ENCODE data around the gene HIVEP3. TPM values are rescaled to one million over a fixed set of nuclear protein-coding genes. Genes with fewer than 3 reads are reported as not detected.

The HIVEP3 gene
- total RNA-seq, 1 donor from 2014 or later = 3.6 TPM

DNA sequence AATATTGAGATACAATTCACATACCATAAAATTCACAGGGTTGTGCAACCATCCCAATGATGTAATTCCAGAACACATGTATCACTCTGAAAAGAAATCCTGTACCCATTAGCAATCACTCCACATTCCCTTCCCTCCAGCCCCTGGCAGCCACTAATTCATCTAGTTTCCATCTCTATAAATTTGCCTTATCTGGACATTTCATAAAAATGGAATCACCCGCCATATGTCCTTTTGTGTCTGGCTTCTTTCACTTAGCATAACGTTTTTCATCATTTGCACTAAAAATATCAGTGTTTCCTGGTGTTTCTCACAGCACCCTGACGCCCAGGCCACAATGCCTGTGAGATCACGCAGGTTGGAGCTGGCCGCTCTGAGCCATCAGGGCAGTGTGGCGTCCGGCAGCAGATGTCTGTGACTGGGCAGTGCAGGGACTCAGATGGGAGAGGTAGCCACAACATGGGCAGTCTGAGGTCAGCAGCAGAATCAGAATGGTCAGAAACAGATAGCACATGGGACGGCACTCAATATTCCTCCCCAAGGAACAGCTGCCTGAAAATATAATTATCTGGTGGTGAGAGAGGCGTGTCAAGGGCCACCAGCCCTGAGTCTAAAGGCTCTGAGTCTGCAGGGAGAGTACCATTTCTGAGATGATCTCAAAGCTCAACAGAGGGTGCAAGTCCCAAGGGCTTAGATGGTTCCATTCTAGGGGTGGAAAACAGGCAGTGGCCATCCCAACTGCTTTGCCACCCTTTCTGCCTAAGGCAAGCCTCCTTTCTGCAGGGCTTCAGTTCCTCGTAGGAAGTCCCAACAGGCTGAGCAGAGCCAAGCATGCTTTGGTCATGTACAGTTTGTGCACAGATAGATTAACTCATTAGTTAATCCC lies 304.8 kb downstream of the HIVEP3 start:
- TF ChIP-seq, protein P1, sequence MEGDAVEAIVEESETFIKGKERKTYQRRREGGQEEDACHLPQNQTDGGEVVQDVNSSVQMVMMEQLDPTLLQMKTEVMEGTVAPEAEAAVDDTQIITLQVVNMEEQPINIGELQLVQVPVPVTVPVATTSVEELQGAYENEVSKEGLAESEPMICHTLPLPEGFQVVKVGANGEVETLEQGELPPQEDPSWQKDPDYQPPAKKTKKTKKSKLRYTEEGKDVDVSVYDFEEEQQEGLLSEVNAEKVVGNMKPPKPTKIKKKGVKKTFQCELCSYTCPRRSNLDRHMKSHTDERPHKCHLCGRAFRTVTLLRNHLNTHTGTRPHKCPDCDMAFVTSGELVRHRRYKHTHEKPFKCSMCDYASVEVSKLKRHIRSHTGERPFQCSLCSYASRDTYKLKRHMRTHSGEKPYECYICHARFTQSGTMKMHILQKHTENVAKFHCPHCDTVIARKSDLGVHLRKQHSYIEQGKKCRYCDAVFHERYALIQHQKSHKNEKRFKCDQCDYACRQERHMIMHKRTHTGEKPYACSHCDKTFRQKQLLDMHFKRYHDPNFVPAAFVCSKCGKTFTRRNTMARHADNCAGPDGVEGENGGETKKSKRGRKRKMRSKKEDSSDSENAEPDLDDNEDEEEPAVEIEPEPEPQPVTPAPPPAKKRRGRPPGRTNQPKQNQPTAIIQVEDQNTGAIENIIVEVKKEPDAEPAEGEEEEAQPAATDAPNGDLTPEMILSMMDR (IDR thresholded peaks at IDR 0.05) = no peak
- Mint-ChIP-seq H3K36me3 (ENCODE audit: low read depth) (peaks cover 1% of the 10 kb centered on the region), H3K4me3 (ENCODE audit: unreplicated experiment) (no peak overlapping the region), H3K4me1 (ENCODE audit: low read depth) (peaks cover 8% of the 10 kb centered on the region), H3K27ac (ENCODE audit: unreplicated experiment) (no peak overlapping the region), H3K27me3 (ENCODE audit: low read depth) (no peaks in the 10 kb centered on the region), H3K9me3 (ENCODE audit: low read depth) (no peaks in the 10 kb centered on the region)
- DNase-seq (ENCODE audit: low spot score) = no peak

DNA sequence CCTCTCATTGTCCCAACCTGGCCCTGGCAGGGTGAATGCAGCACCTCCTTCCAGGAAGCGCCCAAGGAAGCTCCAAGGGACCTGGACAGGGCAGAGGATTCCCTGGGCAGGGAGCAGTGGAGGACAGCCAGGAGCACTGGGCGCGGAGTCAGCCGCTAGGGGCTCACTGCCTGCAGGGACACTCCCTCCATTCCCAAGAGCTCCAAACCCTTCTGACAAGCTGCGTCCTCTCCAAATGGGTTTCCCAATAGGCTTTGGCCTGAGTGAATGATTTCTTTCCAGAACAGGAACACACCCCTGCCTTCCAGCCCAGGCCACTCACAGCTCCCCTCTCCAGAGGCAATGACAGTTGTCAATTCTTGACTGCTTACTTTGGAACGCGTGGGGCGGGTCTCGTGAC lies 305.8 kb downstream of the HIVEP3 start:
- TF ChIP-seq, protein P1 (IDR thresholded peaks at IDR 0.05) = no peak
- no peak overlapping the region for H3K27ac Mint-ChIP-seq (ENCODE audit: unreplicated experiment)
- peaks cover 17% of the 10 kb centered on the region for H3K4me1 Mint-ChIP-seq (ENCODE audit: low read depth)
- H3K9me3 Mint-ChIP-seq (ENCODE audit: low read depth) = no peaks in the 10 kb centered on the region
- peaks cover 1% of the 10 kb centered on the region for H3K36me3 Mint-ChIP-seq (ENCODE audit: low read depth)
- no peak for DNase-seq (ENCODE audit: low spot score)
- H3K4me3 Mint-ChIP-seq (ENCODE audit: unreplicated experiment) = no peak overlapping the region
- H3K27me3 Mint-ChIP-seq (ENCODE audit: low read depth) = no peaks in the 10 kb centered on the region

DNA sequence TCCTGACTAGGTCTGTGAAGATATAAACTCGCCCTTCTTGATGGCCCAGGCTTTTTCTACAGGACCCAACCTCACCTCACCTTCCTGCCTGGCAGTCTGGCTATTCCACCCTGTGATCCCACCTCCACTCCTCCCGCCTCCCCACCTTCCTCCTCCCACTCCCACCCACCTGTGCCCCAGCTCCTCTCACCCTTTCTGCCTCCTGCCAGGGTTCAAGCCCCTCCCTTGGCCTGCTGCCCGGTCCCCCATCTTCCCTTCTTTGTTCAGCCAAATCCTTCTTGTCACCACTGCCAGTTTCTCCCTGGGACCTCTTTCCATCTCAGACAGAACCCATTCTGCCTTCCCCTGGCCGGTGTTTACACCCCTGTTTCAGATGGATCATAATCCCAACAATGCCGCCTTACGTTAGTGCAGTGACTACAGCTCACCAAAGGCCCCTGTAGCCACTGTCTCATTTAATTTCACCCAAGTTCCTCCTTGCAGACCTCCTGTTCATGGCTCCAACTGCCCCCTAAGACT lies 306.7 kb downstream of the HIVEP3 start:
- no peak for DNase-seq (ENCODE audit: low spot score)
- Mint-ChIP-seq H3K36me3 (ENCODE audit: low read depth) (peaks cover 1% of the 10 kb centered on the region), H3K4me1 (ENCODE audit: low read depth) (peaks cover 19% of the 10 kb centered on the region), H3K27ac (ENCODE audit: unreplicated experiment) (no peak overlapping the region), H3K4me3 (ENCODE audit: unreplicated experiment) (no peak overlapping the region), H3K9me3 (ENCODE audit: low read depth) (no peaks in the 10 kb centered on the region), H3K27me3 (ENCODE audit: low read depth) (no peaks in the 10 kb centered on the region)
- TF ChIP-seq, protein P1 (IDR thresholded peaks at IDR 0.05) = no peak

DNA sequence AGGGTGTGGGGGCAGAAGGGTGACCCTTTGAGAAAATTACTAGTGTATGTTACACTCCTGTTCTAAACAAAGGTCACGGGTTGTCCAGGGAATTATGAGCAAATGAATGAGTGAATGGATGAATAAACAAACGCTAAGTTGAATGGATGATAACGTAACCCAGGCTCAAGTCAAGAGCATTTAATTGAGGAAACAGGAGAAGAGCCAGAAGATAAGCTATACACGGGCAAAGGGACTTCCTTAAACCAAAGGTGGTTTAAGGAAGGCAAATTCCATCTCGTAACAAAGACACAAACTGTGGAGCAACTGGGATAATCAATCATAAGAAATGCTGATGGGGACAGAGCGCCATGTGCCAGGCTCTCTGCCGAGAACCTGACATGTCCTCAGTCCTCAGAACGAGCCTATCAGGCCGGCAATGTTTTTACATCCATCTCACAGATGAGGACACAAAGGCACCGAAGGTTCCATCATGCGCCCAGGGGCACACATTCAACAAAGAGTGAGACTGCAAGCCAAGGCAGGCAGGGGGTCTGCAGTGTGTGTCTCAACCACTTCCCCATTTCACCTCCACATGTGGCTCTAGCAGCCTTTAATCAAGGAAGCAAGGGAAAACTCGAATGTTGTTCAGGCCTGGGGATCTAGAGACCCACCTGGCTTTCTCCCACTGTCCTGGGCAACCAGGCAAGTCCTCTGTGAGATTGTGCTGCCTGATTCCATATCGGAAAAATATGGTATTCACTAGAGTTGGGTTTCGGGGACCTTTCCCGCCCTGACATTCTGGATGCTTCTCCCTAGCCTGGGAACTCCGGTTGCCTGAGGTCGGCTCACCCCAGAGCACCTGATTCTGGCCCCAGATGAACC lies 307.4 kb downstream of the HIVEP3 start:
- H3K36me3 Mint-ChIP-seq (ENCODE audit: low read depth) = peaks cover 1% of the 10 kb centered on the region
- peaks cover 19% of the 10 kb centered on the region for H3K4me1 Mint-ChIP-seq (ENCODE audit: low read depth)
- H3K4me3 Mint-ChIP-seq (ENCODE audit: unreplicated experiment) = no peak overlapping the region
- TF ChIP-seq, protein P1 (IDR thresholded peaks at IDR 0.05) = no peak
- no peak overlapping the region for H3K27ac Mint-ChIP-seq (ENCODE audit: unreplicated experiment)
- no peaks in the 10 kb centered on the region for H3K27me3 Mint-ChIP-seq (ENCODE audit: low read depth)
- no peaks in the 10 kb centered on the region for H3K9me3 Mint-ChIP-seq (ENCODE audit: low read depth)
- no peak for DNase-seq (ENCODE audit: low spot score)

DNA sequence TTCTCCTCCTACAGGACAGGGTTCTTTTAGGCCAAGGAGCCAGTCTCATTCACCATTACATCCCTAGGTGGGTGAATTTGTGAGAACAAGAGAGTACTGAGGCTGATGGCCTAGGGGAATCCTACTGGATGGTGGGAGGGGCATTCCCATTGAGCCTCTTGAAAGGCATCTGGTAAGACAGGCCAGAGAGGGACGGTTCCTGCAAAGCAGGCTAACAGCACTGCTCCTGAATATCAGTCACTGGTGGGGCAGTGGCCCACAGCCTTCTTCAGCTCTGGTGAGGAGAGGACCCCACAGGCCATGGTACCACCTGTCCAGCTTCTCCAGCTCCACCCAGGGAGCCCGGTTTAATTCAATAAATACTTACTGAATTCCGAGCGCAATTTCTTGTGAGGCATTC lies 308.4 kb downstream of the HIVEP3 start:
- H3K4me3 Mint-ChIP-seq (ENCODE audit: unreplicated experiment) = no peak overlapping the region
- no peaks in the 10 kb centered on the region for H3K9me3 Mint-ChIP-seq (ENCODE audit: low read depth)
- H3K36me3 Mint-ChIP-seq (ENCODE audit: low read depth) = peaks cover 1% of the 10 kb centered on the region
- no peaks in the 10 kb centered on the region for H3K27me3 Mint-ChIP-seq (ENCODE audit: low read depth)
- no peak for DNase-seq (ENCODE audit: low spot score)
- peaks cover 19% of the 10 kb centered on the region for H3K4me1 Mint-ChIP-seq (ENCODE audit: low read depth)
- TF ChIP-seq, protein P1 (IDR thresholded peaks at IDR 0.05) = no peak
- no peak overlapping the region for H3K27ac Mint-ChIP-seq (ENCODE audit: unreplicated experiment)

Measured in chondrocyte (in vitro differentiated cells).